Measurements from ENCODE around the gene LHX2.
A peak's percentile ranks its signal among the peaks of the same experiment; 100 is the strongest.

LHX2 gene

GRCh38 chr9:124052401-124052800 lies 40.8 kb downstream of the LHX2 start:
- H3K4me3 ChIP-seq (ENCODE audit: low read length): no peak overlapping the region
- no peak for DNase-seq (ENCODE audit: low read depth)
- TF ChIP-seq CTCF (conservative IDR thresholded peaks at IDR 0.05; ENCODE audit: low read length): no peak

DNA sequence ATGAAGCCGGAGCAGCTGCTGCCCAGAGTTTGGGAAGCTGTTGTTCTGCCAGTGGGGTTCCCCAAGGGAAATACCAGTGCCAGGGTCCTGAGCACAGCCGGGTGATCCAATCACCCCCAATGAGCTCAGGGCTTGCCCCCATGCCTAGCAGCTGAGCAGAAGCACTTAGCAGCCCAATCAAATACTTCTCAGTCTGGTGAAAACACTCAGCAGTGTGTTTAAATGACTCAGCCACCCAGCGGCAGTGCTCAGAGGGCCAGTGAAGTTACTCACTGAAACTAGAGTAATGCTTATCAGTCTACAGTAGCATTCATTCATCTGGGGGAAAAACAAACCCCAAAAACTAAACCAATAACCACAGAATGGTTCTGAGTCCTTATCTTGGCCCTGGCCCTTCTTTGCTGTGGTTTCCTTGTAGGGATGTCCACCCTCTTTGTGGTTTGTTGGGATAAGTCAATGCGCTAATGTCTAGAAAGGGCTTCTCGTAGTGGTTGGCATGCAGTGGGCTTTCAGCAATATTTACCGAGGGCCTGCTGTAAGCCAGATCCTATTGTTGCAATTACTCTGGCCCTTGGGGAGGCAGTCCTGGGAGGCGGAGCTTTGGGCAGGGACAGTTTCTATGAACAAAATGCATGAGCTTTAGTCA lies 43.1 kb downstream of the LHX2 start:
- TF ChIP-seq CTCF (conservative IDR thresholded peaks at IDR 0.05; ENCODE audit: low read length): peak; percentile 39
- no peak overlapping the region for H3K4me3 ChIP-seq (ENCODE audit: low read length)
- DNase-seq (ENCODE audit: low read depth): peak; percentile 69

DNA sequence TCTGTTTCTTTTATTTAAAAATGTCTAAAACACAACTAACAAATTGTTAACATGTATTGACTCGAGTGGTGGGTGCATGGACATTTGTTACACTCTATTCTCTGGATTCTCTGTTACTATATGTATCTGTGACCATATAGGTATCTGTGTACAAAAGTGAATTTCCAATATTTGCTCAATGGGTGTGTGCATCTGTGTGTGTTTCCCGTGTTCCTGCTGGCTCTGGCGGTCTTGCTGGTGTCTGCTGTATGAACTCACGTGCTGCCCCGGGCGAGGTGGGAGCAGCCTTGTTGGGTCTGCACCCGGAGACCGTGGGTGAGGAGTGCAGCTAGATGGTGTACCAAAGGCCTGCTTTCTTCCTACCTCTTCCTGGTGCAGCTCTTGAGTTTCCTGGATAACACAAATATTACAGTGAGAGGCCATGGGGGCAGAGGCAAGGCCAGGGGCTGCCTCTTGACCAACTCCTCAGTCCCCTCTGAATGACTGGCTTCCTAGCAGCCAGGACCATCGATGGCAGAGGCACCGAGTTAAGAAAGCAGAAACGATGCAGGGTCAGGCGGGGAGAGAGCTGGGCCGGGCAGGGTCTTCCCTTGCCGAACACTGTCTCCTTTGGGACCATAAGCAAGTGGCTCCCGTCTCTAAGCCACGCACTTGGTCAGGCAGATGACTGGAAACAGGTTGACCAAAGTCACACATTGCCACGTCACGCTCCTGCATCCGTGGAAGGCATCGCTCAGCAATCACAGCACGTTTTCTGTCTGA lies 49.5 kb downstream of the LHX2 start:
- no peak for TF ChIP-seq CTCF (conservative IDR thresholded peaks at IDR 0.05; ENCODE audit: low read length)
- DNase-seq (ENCODE audit: low read depth): no peak
- no peak overlapping the region for H3K4me3 ChIP-seq (ENCODE audit: low read length)

DNA sequence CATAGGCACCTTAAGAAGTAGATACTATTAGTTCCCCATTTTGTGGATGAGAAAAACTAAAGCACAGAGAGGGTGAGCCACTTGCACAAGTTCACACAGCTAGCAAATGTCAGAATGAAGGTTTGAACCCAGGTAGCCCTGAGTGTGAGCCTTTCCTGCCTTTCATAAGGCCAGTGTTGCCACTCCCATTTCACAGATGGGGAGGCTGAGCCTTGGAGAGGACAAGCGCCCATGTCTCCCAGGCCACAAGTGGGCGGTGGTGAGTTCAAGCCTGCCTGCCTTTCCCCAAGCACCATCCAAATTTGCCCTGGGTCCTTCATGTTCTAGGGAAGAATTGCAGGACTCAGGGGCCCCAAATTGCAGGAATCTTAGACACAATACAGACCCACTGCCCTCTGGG lies 50.6 kb downstream of the LHX2 start:
- no peak for TF ChIP-seq CTCF (conservative IDR thresholded peaks at IDR 0.05; ENCODE audit: low read length)
- no peak overlapping the region for H3K4me3 ChIP-seq (ENCODE audit: low read length)
- DNase-seq (ENCODE audit: low read depth): no peak

GRCh38 chr9:124066783-124067577 lies 55.4 kb downstream of the LHX2 start:
- DNase-seq (ENCODE audit: low read depth): no peak
- H3K4me3 ChIP-seq (ENCODE audit: low read length): no peak overlapping the region
- no peak for TF ChIP-seq CTCF (conservative IDR thresholded peaks at IDR 0.05; ENCODE audit: low read length)

DNA sequence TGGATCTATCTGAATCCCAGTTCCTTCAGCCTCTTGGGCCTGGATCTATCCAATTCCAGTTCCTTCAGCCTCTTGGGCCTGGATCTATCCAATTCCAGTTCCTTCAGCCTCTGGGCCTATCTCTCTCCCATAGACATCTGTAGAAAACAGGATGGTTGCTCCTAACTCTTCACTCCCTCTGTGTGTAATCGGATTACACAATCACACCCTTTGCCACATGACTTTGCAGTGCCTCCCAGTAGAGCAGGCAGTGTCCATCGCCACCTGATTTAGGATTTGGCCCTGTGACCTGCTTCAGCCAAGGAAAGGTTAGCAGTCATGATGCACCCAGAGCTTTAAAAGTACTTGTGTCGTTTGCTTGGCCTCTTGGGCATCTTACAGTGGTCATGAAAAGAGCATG lies 56.7 kb downstream of the LHX2 start:
- no peak for DNase-seq (ENCODE audit: low read depth)
- H3K4me3 ChIP-seq (ENCODE audit: low read length): no peak overlapping the region
- TF ChIP-seq CTCF (conservative IDR thresholded peaks at IDR 0.05; ENCODE audit: low read length): no peak
